Activated CD4-positive, CD25-positive, alpha-beta regulatory T cell (primary cell): ENCODE measurements around the gene RAET1E.
"Not testable (repeated sequence)": the region's sequence is repeated elsewhere in the genome, so short reads cannot be mapped to it uniquely, and the experiment has no call there.

ENCODE experiments used
- DNase-seq, 4 experiments: peaks; one replicate each; lab custom pipeline; 2025; lab: John Stamatoyannopoulos, UW

Gene RAET1E

DNA sequence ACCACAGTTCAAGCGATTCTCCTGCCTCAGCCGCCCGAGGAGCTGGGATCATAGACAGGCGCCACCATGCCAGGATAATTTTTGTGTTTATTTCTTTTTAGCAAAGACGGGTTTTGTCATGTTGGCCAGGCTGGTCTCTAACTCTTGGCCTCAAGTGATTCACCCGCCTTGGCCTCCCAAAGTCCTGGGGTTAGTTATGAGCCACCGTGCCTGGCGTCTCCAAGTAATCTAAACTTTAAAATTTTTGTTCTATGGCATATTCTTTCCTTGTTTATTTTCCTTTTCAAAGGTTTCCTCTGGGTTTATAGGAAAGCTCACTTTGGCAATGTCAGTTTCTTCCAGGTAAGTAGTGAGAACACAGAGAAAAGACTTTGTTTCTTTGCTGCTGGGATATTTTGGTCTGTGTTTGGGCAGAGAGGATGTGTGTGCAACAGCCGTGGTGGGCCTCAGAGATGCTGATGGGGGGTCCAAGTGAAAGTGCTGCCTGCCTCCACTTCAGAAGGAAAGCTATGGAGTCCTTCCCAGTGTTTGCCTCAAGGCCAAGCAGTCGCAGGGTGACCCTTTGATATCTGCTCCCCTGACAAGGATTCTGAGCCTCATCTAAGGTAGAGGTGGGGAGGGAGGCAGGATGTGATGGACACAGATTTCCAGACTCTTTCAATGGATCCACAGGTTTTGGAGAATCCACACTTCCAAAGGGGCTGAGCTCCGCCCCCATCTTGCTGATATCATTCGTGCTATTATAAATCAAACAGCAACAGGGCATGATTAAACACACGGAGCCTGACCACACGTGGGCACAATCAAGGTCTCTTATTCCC lies 36.1 kb downstream of the RAET1E start:
- DNase-seq = no peak

DNA sequence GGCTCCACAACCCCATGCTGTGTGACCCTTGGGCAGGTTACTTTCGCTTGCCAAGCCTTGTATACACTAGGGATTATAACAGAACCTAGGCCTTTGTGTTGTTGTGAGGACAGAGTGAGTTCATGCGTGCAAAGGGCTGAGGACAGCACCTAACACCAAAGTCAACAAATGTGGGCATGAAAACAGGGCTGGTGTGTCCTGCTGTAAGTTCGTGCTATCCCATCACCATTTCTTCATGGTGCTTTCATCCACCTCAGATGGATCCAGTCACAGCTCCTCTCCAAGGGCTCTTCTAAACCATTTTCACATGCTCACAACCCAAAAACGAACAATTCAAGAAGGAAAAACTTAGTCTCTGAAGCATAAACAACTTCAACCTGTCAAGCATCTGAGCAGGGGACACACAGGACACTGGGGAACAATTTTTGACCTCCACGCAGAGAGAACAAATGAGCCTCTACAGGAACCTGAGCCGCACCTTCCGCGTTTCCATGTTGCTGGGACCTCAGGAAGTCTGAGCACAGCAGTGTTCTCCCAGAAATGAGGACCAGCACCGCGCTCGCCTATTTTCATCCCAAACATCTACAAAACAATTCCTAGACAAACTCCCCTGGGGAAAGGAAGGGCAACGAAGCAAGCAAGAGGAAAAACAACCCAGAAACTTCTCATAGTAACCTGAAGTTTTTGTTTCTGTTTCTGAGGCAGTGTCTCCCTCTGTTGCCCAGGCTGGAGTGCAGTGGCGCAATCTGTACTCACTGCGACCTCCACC lies 36.9 kb downstream of the RAET1E start:
- DNase-seq = no peak

DNA sequence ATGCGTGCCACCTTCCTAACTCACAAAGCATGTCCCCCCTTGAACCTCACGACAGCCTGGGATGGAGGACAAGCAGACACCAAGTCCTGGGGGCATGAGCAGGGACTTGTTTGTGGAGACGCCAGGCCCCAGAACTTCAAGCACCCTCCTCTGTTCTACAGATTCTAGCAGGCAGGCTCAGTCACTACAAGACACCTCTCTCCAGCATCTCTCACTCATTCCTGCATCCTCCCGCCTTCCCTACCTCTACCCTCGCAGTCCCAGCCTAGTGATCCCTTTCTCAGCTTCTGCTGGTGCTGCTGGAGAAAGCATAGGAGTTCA lies 37.4 kb downstream of the RAET1E start:
- no peak for DNase-seq

DNA sequence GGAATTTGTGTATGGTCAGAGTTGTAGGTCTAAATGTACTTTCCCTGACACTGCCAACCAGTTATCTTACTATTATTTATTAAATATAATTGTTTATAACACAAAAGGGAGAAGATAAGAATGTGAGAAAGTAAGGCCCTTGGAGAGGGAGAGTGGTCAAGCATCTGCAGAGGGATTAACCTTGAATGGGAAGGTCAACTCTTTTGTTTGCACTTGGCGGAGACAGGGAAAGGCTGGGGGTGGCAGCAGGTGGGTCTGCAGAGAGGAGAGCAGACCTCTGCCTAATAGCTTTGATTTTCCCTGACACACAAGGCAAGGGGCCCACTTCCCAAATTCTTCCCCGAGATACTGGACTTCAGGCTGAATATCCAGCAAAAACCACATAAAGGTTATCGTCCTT lies 38.0 kb downstream of the RAET1E start:
- no peak for DNase-seq

DNA sequence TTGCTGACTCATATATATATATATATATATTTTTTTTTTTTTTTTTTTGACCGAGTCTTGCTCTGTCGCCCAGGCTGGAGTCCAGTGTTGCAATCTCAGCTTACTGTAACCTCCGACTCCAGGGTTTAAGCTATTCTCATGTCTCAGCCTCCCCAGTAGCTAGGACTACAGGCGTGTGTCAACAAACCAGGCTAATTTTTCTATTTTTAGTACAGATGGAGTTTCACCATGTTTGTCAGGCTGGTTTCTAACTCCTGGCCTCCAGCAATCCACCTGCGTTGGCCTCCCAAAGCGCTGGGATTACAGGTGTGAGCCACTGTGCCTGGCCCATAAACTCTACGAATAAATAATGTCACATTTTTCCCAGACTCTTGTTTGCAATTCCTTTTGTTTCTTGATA lies 38.5 kb downstream of the RAET1E start:
- no peak for DNase-seq

DNA sequence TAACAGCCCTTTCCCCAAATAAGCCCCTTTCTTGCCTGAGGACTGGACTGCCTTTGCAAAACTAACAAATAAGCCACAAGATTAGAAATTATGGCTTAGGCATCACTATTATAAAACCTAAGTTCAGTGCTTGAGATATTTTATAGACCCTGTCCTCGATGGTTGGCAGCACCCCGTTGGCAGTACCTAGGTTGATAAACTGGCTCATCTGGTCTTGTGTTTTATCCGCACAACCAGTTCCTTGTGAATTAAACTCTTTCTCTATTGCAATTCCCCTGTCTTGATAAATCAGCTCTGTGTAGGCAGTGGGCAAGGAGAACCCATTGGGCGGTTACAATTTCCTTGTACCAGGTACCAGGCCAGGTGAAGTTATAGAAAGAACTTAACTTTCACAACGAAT lies 40.4 kb downstream of the RAET1E start:
- no peak for DNase-seq

DNA sequence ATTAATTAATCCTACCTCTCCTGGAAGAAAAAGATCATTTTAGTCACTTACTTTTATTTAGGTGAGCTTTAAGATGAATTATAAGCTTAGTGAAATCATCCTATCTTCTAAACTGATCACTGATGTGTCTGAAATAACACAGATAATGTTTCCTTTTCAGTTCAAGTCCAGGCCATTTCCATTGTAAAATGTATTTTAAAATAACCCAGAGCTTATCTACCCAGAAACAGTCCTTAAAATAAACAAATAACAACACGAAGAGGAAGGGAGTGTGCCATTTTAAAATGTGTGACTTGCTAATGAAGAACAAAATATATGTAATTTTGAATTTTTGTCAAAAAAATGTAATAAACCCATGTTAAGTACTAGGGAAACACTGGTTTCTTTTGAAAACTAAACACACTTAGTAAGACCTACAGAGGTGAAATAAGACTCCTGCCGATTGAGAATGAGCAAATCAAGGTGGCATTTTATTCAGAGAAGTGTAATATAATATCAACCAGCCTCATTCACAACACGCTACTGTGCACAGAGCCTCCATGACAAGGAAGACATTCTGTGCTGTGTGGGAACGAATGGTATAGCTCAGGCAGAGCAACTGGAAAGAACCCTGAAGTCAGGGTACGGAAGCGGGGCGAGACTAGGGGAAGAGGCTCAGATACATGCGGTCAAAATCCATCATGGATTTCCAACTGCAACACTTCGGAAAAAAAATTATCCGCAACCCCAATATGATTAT lies 41.5 kb downstream of the RAET1E start:
- no peak for DNase-seq

DNA sequence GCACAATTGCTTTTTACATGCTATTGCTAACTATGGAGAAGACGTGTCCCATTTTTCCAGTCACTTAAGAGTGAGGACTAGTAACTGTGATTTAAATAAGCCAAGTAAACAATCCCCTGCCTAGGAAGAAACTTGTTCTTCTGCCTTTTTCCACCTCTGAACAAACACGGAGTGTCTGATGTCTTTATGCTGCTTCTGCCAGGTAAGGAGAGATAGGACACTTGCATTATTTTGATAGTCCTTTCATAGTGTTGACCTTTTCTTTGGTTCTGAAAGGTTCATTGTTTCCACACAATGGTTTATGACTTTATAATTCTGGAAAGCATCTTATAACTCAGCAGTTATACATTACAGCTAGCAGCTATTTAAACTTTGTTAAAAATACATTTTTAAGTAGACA lies 42.2 kb downstream of the RAET1E start:
- DNase-seq = no peak

DNA sequence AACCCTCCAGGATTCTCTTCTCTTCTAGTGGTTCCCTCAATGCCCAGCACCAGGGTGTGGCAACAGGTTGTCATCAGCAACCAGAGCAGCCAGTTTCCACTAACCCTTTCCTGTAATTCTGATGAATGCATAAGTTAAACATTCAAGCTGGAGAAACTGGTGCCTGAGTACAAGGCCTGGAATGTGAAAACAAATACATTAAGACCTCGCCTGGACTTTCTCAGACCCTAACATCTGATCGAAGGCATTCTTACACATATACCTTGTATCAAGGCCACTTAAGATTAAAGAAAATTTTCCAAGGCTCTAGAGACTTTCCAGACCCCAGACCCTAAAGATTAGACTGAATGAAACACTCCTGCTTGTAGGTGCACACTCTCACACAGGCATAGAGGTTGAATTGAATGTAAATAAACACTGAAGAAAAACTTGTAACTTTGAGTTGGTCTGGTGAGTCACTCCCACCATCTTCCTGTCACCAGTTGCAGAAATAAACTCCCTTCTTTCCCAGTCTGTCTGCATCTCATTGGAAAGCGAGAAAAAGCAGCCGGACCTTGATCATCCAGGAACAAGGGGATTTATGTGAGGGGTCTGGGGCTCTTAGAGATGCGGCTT lies 42.8 kb downstream of the RAET1E start:
- no peak for DNase-seq

DNA sequence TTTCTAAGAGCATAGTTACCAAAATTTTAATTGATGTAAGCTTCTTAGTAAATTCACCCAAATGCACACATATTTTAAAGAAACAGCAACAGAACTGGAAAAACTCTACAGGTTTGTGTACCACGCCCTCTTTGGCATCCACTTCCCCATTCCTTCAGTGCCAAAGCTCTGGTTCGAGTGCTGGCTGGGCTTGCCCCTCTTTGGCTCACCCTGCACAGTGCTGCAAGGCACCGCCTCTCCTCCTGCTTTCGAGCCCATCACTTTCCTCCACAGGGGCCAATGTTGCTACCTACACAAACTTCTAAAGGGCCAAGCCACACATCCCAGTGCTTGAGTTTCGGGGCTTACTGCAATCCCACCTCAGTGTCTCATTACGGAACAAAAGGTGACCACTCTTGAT lies 43.4 kb downstream of the RAET1E start:
- no peak for DNase-seq

DNA sequence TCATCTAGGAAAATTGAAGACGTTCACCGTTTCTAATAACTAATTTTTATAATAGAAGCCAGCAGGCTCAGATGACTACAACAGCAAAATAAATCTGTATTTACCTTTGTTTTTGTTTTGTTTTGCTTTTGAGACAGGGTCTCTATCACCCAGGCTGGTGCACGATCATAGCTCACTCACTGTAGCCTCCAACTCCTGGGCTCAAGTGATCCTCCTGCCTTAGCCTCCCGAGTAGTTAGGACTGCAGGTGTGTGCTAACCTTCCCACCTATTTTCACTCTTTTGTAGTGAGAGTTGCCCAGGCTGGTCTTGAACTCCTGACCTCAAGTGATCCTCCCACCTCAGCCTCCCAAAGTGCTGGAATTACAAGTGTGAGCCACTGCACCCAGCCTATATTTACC lies 43.9 kb downstream of the RAET1E start:
- DNase-seq = not testable (repeated sequence)

DNA sequence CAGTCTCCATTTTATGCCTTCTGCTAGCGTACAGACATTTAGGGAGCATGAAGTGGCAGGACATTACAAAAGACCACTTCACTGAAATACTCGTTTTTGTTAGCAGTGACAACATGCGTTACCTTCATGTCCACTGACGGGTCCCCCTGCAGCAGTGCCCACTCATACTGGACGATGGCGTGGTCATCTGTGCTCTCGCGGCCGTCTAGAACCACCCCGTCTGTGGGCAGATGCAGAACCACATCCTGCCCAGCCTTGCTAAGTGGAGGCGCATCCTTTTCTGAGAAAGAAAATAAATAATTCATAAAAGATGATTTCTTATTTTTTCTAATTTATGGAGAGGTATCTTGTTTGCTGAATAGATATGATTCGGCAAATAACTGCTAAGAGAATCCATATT lies 45.0 kb downstream of the RAET1E start:
- DNase-seq = no peak

DNA sequence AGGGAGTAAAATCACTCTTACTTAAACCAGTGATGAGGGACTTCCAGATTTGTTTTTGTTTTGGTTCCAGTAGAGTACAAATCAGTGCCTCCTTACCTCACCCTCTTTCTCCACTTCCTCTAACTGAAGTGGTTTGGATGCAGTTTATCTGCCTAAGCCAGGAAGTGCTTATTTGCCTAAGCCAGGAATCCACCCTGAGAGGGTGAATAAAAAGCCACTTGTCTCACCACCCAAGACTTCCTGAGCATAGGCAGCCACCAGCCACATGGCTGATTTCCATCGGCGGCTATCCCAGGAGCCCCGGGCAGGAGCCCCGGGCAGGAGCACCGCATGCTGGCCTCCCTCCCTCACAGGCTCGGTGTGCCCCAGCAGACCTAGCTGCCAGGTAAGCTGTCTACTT lies 45.7 kb downstream of the RAET1E start:
- DNase-seq = no peak

DNA sequence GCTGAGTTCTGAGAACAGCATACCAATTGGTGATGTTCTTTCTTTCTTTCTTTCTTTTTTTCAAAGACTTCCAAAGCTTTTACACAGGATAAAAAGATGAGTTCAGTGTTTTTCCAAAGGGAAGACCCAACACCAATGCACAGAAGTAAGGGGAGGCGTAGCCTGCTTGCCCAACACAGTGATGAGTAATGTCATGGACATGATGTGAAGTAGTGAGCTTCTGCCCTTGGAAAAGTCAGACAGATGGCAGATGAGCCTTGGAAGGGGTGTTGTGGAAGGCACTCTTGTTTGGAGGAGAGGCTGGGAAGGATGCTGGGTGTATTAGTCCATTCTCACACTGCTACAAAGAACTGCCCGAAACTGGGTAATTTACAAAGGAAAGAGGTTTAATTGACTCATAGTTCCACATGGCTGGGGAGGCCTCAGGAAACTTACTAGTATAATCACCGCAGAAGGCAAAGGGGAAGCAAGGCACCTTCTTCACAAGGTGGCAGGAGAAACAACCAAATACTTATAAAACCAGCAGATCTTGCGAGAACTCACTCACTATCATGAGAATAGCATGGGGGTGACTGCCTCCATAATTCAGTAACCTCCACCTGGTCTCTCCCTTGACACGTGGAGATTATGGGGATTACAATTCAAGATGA lies 46.3 kb downstream of the RAET1E start:
- DNase-seq = no peak

DNA sequence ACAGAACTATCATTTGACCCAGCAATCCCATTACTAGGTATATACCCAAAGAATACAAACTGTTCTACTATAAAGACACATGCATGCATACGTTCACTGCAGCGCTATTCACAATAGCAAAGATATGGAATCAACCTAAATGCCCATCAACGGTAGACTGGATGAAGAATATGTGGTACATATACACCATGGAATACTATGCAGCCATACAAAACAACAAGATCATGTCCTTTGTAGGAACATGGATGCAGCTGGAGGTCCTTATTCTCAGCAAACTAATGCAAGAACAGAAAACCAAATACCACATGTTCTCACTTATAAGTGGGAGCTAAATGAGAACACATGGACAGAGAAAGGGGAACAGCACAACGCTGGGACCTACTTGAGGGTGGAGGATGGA lies 49.6 kb downstream of the RAET1E start:
- DNase-seq = not testable (repeated sequence)
